Activated naive CD4-positive, alpha-beta T cell treated with anti-CD3 and anti-CD28 coated beads, Interleukin-2, amount 50 U/mL, for 72 hours (primary cell): ENCODE measurements around the gene KLHL29. TPM values are rescaled to one million over a fixed set of nuclear protein-coding genes. Genes with fewer than 3 reads are reported as not detected.

Source experiments
- ATAC-seq, 2 donors: fragments of 150-1000 bp; cut with Tn5 transposase; 2 replicates each; pipeline ENCODE4 v1.10.0; 2021; ENCODE audit warnings: mild to moderate bottlenecking in 2 of 2, moderate library complexity in 2 of 2
- DNase-seq, 2 donors: peaks; one replicate each; pipeline ENCODE4 v3.0.0; 2021 to 2022; ENCODE audit warnings: low spot score in 2 of 2
- H3K27ac Mint-ChIP-seq, 2 donors: one replicate each; pipeline ENCODE4 v1.8.0; 2022; ENCODE audit warnings: mild to moderate bottlenecking in 2 of 2, mixed read lengths in 2 of 2
- H3K36me3 Mint-ChIP-seq, 2 donors: one replicate each; pipeline ENCODE4 v1.8.0; 2022; ENCODE audit warnings: mixed read lengths in 2 of 2
- H3K9me3 Mint-ChIP-seq, 2 donors: one replicate each; pipeline ENCODE4 v1.8.0; 2022; ENCODE audit warnings: mixed read lengths in 2 of 2
- total RNA-seq, 2 donors: library from RNA; stranded (reverse); gene quantifications; one replicate each; pipeline ENCODE4 v1.2.3, GENCODE V29; 2022

The KLHL29 gene
- total RNA-seq, 2 donors from 2014 or later = 1.2 to 4.7 TPM

DNA sequence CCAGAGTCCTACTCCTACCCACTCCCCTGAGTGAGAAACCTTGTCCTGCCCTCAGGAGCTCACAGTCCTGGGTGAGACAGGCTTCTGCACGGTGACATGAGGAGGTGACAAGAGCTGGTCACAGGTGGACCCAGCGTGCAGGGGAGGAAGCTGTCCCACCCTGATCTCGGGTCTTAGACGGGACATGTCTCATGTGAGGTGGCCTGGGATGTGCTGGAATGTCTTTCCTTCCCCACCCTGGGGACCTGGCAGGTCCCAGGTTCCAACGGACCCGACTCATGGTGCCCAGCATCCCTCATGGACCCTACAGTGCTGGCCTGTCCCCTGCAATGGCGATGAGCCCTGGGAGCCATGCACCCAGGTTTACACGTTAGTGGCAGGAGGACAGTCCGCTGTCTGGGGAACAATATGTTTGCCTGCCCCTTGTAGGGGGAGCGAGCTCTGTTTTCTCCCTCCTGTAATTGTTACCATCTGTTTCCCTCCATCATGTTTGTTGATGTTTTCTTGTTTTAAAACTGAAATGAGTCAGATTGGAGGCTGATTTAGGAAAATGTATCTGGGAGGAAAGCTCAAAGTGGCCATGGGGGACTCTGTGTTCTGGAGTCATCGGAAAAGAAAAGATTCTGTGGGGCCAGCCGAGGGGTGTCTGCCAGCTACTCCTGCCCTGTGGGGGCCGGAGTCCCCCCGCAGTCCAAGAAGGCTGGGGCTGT lies 238.1 kb downstream of the KLHL29 start:
- no peak overlapping the region for H3K27ac Mint-ChIP-seq
- H3K9me3 Mint-ChIP-seq = peaks cover 9 to 12% of the 10 kb centered on the region in 2 donors

DNA sequence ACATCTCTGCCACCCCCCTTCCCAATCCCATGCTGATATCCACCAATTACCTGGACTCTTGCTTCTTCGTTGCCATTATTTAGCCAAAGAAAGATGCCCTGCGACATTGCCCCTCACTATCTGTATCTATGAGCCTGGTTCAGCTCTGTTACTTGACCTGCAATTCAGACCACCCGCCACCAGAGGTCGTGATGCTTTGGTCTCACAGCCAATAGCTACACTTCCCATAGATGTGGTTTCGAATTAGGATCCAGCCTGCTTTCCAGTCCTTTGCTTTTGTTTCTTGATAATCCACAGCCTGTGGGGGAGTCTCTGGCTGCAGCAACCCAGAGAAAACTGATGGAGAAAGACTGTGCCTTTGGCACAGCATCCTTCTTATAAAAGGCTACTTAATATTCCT lies 239.4 kb downstream of the KLHL29 start:
- Mint-ChIP-seq H3K27ac (no peak overlapping the region), H3K36me3 (peaks cover 13 to 18% of the 10 kb centered on the region in 2 donors), H3K9me3 (peaks cover 9 to 12% of the 10 kb centered on the region in 2 donors)
- ATAC-seq (peak; percentile 35 to 46), DNase-seq (peak in 1 of 2 donors; percentile 53)

More for the DNA sequence above, 238.1 kb downstream of the KLHL29 start:
- DNase-seq (no peak), ATAC-seq (no peak)
- H3K36me3 Mint-ChIP-seq = peaks cover 13 to 18% of the 10 kb centered on the region in 2 donors

DNA sequence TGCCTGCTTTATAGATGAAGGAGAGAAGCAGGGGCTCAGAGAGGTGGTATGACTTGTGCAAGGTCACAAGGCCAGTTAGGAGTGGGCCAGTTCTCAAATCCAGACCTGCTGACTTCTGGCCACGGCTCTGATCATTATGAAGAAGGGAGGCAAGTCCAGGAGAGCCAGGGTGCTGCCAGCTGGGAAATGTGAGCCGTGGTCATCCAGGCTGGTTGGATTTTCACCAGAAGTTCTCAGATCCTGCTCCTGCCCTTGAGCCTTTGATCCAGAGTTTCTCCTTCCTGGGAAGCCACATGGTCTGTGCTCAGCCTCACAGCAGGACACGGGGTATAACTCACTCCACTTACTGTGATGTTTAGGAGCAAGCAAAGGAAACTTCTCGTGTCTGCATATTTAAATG lies 239.9 kb downstream of the KLHL29 start:
- peak overlapping the region in 1 of 2 donors; percentile 36 for H3K27ac Mint-ChIP-seq
- ATAC-seq = no peak
- no peak for DNase-seq
- peaks cover 13 to 18% of the 10 kb centered on the region in 2 donors for H3K36me3 Mint-ChIP-seq
- H3K9me3 Mint-ChIP-seq = peaks cover 9 to 12% of the 10 kb centered on the region in 2 donors

DNA sequence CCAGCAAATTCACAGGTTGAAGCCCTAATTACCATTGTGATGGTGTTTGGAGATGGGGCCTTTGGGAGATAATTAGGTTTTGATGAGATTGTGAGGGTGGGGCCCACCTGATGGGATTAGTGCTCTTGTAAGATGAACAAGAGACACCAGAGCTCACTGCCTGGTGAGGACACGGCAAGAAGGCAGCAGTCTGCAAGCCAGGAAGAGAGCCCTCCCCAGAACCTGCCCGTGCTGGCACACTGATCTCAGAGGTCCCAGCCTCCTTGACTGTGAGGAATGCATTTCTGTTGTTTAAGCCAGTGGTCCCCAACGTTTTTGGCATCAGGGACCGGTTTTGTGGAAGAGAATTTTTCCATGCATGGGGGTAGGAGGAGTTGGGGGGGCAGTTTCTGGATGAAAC lies 240.7 kb downstream of the KLHL29 start:
- DNase-seq = no peak
- no peak for ATAC-seq
- H3K36me3 Mint-ChIP-seq = peaks cover 13 to 18% of the 10 kb centered on the region in 2 donors
- H3K27ac Mint-ChIP-seq = no peak overlapping the region
- H3K9me3 Mint-ChIP-seq = peaks cover 9 to 12% of the 10 kb centered on the region in 2 donors

DNA sequence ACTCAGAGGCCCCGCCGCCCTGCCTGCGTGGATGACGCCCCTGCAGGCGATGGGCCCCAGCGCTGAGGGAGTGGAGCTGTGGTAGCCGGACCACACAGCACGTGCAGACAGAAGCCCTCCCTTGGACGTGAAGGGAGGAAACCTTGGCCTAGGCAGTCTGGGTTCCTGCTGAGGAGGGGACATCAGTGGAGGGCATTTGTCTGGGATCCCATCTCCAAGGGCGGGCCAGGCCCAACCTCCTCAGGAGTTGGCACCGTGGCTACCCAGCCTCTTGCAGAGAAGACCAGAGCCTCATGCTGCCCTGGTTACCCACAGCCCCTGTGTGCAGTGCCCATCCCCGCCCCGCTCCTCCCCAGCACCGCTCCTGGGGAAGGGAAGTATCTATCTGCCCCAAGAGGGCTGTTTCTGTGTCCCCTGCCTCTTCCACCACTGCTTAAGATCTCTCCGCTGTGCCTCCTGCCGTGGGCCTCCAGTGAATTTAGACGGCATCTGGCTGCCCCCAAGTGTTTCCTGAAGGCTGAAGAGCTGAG lies 241.8 kb downstream of the KLHL29 start:
- H3K27ac Mint-ChIP-seq = no peak overlapping the region

DNA sequence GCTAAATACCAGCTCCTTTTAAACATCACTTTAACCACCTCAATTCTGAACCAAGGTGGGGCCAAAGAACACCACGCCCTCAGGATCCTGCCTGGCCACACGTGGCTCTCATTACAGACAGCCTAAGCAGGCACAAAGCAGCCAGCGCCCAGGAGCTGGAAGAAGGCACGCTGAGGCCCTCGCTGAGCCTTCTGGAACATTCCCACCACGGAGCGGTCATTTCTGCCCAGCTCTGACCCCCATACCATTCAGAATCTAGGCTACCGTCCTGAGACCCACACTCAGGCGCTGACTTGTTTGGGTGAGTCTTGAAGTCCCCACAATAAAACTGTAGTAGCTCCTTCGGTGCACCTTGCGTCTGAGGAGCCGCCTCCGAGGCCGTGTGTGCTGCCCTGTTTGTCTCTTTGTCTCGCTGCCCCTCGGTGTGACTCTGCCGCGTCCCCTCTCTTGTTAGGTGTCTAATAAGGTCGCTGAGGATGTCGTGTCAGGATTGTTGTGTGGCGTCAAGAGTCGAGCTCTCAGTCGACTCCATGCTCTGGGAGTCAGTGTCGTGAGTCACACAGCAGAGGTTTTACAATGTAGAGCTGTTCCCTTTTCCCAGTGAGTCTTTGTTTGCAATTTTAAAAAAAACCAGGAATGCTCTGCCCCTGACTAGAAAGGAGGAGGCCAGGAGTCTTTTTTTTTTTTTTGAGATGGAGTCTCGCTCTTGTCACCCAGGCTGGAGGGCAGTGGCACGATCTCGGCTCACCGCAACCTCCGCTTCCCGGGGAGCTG lies 242.4 kb downstream of the KLHL29 start:
- no peak for ATAC-seq
- peaks cover 10 to 18% of the 10 kb centered on the region in 2 donors for H3K36me3 Mint-ChIP-seq
- peaks cover 9 to 12% of the 10 kb centered on the region in 2 donors for H3K9me3 Mint-ChIP-seq
- H3K27ac Mint-ChIP-seq = no peak overlapping the region
- no peak for DNase-seq

More for the DNA sequence above, 241.8 kb downstream of the KLHL29 start:
- ATAC-seq (no peak), DNase-seq (no peak)
- H3K36me3 Mint-ChIP-seq = peaks cover 13 to 18% of the 10 kb centered on the region in 2 donors
- peaks cover 9 to 12% of the 10 kb centered on the region in 2 donors for H3K9me3 Mint-ChIP-seq

DNA sequence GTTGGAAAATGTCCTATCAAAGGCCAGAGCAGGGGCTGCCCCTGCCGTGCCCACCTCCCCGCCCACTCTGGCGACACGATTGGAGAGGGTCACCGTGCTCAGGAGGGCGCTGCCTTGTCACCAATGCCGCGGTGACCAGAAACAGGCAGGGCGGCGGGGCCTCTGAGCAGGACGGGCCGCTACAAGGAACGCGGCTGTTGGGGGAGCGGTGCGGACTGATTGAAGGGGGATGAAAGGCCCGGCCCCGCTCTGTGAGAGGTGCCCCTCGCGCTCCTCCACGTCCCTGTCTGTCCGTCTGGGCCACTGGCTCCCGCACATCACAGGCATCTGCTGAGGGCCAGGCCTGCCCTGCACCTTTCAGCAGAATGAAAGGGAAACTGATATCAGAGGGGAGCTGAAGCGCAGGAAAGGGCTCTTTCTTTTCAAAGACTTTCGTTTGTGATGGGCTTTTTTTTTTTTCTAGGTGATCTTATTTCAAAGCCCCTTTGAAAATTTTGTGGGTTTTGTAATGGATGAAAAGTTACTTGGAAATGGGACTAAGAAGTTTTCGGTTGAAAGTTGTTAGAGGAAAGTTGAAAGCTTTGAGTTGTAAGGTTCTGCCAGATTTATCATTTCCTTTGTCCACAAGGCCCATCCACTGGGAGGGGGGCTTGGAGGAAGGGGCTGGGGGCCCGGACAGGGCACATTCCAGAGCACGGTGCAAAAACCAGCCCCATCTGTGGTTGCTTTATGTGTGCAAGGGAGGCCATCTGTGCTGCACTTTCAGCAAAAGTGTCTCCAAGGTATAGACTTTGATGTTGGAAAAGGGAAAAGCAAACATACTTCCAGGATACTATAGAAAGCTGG lies 244.2 kb downstream of the KLHL29 start:
- ATAC-seq = no peak
- no peak for DNase-seq
- Mint-ChIP-seq H3K9me3 (peaks cover 4% of the 10 kb centered on the region in 2 donors), H3K36me3 (peaks cover 0 to 9% of the 10 kb centered on the region in 2 donors), H3K27ac (peak overlapping the region in 1 of 2 donors; percentile 20)

DNA sequence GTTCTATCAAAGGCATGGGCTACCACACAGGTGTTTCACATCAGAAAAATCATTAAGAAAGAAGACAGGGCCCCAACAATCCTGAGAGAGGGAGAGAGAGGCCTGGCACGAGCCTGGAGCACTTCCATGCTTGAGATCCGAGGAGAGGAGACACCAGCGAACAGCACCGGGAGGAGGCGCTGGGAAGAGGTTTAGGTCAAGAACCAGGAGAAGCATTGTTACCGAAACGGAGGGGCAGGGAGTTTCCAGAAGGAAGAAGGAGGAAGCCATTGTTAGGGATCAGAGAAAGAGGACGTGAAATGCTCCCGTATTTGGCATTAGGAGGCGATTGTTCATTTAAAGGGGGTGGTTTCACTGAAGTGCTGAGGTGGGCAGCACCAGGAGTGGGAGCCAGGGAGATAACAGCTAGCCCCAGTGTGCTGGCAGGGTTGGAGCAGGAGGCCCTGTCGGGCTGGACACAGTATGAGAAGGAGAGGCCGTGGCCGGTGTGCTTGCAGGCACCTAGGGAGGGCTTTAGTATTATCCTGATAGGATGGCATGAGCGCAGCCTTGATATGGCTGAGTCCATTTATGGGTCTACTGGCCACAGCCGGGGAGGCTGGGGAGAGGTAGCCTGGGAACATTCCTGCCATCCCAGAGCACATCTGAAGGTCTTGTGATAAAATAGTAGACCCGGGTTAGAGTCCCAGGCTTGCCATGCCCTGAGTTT lies 244.9 kb downstream of the KLHL29 start:
- H3K9me3 Mint-ChIP-seq = no peaks in the 10 kb centered on the region
- peak overlapping the region in 1 of 2 donors; percentile 19 for H3K27ac Mint-ChIP-seq
- DNase-seq (no peak), ATAC-seq (no peak)
- H3K36me3 Mint-ChIP-seq = peaks cover 0 to 2% of the 10 kb centered on the region in 2 donors

DNA sequence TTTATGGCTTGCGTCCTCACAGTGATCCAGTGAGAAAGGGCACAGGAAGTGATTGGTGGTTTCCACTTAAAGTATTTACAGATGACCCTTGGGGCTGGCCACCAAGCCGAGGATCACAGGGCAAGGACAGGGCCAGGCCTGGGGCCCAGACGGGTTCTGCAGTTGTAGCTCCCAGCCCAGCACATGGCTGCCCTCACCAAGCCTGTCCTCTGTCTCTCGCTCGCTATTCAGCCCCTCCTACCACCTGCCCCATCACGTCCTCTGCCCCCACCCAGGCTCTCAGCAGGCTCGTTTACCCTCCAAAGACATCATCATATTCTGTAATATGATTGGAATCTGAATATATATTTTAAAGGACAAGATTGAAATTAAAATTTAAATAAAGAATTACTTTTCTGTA lies 246.0 kb downstream of the KLHL29 start:
- H3K9me3 Mint-ChIP-seq = no peaks in the 10 kb centered on the region
- H3K36me3 Mint-ChIP-seq = no peaks in the 10 kb centered on the region
- H3K27ac Mint-ChIP-seq = no peak overlapping the region
- DNase-seq (no peak), ATAC-seq (no peak)

DNA sequence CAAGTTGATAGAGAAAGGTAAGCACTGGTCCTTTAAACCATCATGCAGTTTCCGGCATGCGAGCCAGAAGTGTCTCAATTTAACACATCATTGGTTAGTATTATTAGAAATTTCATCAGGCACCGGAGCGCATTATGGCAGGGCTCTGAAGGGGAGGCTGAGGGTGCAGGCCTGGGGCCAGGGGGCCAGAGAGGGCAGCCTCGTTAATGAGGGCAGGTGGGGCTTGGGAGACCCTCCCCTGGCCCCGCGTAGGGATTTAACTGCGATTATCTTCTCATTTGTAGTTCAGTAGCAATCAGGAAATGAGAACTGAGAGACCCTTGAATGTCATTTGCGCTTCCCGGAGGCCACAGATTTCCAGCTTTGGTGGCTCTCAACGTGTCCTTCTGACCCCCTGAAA lies 246.4 kb downstream of the KLHL29 start:
- Mint-ChIP-seq H3K27ac (no peak overlapping the region), H3K36me3 (no peaks in the 10 kb centered on the region), H3K9me3 (no peaks in the 10 kb centered on the region)
- DNase-seq = no peak
- ATAC-seq = no peak

DNA sequence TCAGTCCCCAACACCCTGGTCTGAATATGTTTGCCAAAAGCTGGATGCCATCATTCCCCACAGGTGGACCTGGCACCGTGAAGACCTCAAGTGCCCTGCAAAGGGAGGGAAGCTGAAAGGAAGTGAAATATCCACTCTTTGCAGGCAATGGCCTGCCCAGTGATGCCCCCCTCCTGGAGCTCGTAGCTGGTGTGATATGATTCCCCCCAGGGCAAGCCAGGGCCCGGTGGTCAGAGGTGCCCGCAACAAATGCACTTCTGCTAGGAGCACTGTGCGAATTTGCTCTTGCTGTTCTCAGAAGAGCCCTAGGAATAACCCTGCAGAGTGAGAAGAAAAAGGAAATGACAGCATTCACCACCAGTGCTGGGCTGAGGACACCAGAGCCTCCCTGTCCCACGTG lies 247.4 kb downstream of the KLHL29 start:
- H3K9me3 Mint-ChIP-seq = no peaks in the 10 kb centered on the region
- ATAC-seq (no peak), DNase-seq (no peak)
- no peaks in the 10 kb centered on the region for H3K36me3 Mint-ChIP-seq
- no peak overlapping the region for H3K27ac Mint-ChIP-seq

DNA sequence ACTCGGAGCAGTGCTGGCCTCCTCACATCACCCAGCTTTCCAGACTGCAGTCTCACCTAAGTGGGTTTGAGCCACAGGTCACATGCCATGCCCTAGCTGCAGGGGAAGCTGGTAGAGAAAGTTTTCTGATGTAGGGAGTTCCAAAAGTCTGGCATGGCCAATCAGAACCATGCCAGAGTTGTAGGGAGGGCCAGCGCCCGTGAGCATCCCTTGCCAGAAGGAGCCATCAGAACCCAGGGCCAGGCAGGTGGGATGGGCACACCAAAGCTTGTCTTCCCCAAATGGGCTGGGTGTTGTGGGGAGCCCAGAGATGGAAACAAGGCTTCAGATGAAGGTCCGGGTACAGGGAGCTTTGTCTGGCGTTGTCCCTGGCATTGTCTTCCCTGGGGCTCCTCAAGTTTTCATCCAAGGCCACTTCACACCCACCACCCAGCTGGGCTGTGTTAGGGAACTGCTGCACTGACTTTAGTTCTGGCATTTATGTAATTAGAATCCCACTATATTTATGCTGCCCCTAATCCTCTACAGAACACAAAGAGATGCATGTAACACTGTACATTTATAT lies 247.9 kb downstream of the KLHL29 start:
- H3K9me3 Mint-ChIP-seq = no peaks in the 10 kb centered on the region
- H3K27ac Mint-ChIP-seq = no peak overlapping the region
- H3K36me3 Mint-ChIP-seq = no peaks in the 10 kb centered on the region
- DNase-seq (no peak), ATAC-seq (no peak)

DNA sequence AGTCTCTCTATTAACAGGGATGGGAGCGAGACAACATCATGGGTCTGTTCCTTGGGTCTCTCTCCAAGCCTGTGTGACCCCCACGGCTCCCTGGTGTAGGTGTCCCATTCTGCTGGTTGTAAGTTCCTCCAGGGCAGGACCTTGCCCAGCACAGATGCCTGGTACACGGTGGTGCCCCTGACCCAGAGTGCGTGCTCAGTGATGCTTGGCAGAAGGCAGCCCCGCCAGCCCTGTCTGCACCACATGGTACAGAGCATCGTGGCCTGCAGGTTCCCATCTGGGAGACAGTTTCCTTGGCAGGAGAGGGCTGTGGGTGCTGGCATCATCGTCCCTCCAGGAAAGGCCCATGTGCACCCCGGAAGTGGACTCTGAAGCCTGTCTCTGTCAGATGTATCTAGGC lies 249.0 kb downstream of the KLHL29 start:
- no peaks in the 10 kb centered on the region for H3K36me3 Mint-ChIP-seq
- peak overlapping the region in 1 of 2 donors; percentile 45 for H3K27ac Mint-ChIP-seq
- no peaks in the 10 kb centered on the region for H3K9me3 Mint-ChIP-seq
- no peak for DNase-seq
- no peak for ATAC-seq

DNA sequence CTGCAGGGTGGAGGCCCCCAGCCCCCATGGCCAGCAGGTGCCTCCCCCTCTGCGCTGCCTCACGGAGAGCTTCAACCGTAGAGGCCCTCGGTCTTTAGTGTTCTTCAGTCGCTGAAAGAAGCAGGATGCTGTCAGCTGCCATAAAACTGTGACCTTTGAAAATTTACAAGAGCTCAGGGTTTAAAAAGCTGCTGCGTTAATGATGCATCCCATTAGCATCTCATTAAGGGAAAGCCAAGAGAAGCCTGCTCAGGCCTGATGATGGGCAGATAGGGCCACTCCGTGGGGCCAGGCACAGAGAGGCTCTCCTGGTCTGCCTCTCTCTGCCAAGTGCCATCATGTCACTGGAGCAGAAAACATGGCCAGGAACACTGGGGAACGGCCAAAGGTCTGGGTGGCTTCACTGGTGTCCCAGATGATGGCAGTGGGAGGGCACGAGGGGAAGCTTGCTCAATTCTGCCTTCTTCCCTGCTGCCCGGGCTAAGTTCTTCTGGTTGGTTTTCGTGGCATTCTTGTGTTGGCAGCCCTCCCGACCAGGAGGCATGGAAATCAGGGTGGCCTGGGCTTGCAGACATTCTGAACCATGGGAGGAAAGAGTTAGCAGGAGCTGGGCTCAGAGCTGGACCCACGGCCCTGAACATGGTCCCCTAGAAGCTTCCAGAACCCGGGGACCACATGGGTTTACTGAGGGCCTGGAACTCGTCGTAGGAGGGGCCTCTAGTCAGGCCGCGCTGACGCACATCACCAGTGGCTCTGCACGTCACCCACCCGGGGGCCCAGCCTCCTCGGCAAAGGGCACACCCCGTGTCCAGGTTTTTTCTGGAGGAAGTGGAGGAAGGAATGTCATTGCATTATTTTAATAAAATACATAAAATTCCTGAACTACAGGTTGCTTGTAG lies 250.7 kb downstream of the KLHL29 start:
- DNase-seq (no peak), ATAC-seq (no peak)
- peaks cover 0 to 2% of the 10 kb centered on the region in 2 donors for H3K36me3 Mint-ChIP-seq
- H3K27ac Mint-ChIP-seq = no peak overlapping the region
- H3K9me3 Mint-ChIP-seq = no peaks in the 10 kb centered on the region

DNA sequence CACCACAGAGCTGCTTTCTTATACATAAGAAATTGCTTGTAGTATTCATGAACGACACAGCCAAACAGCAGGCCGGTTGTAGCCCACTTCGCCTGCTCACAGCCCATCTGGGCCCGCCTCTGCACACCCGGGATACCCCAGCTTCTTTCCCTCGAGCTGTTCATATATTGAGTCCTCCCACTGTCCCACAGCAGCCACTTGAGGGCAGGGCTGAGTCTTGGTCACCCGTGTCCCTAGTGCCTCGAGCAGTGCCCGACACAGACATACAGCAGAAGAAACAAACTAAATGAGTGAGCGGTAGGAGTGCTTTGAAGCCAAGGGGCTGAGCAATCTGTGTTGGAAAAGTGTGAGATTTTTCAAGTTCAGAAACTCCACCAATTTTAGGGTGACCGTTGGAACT lies 251.4 kb downstream of the KLHL29 start:
- no peak for ATAC-seq
- no peaks in the 10 kb centered on the region for H3K9me3 Mint-ChIP-seq

More for the DNA sequence above, 251.4 kb downstream of the KLHL29 start:
- no peak for DNase-seq
- H3K36me3 Mint-ChIP-seq = peaks cover 0 to 4% of the 10 kb centered on the region in 2 donors
- no peak overlapping the region for H3K27ac Mint-ChIP-seq
